Sigmoid colon (tissue), 4 donors: ENCODE results near the gene FAM78B.

Source experiments
- CTCF ChIP-seq, 4 experiments: fragments of 450-650 bp in 3 of 4; fragments of 200-600 bp in 1 of 4; IDR thresholded peaks; one replicate each; pipeline ENCODE4 v1.5.1; 2016 to 2019; ENCODE audit warnings: antibody characterized with exemption in 4 of 4, mild to moderate bottlenecking in 3 of 4, moderate library complexity in 2 of 4
- POLR2A ChIP-seq, 2 donors: fragments of 450-650 bp; IDR thresholded peaks; one replicate each; pipeline ENCODE4 v1.6.1; 2016; ENCODE audit warnings: antibody characterized with exemption in 2 of 2, mild to moderate bottlenecking in 2 of 2, moderate library complexity in 2 of 2
- POLR2AphosphoS5 ChIP-seq, 4 donors: sonication (generic); formaldehyde crosslinking; IDR thresholded peaks; one replicate each; pipeline ENCODE4 v1.6.1; 2017; ENCODE audit warnings: antibody characterized with exemption in 4 of 4

GRCh38 chr1:166167572-166167925 is 748 bp upstream of the FAM78B start:
- TF ChIP-seq POLR2A (IDR thresholded peaks at IDR 0.05) (no peak), CTCF (IDR thresholded peaks at IDR 0.05) (no peak), POLR2AphosphoS5 (IDR thresholded peaks at IDR 0.05) (no peak)
